GM19468 (cell line): ENCODE data around the gene TTLL8.

Experiments used
- ATAC-seq: cut with Tn5 transposase; IDR thresholded peaks from one replicate; pipeline ENCODE4 v1.9.1; 2021; ENCODE audit warnings: mild to moderate bottlenecking, moderate library complexity, moderate number of reproducible peaks; ENCODE audit not compliant: unreplicated experiment; ENCODE audit errors: extremely low read depth

Gene TTLL8

DNA sequence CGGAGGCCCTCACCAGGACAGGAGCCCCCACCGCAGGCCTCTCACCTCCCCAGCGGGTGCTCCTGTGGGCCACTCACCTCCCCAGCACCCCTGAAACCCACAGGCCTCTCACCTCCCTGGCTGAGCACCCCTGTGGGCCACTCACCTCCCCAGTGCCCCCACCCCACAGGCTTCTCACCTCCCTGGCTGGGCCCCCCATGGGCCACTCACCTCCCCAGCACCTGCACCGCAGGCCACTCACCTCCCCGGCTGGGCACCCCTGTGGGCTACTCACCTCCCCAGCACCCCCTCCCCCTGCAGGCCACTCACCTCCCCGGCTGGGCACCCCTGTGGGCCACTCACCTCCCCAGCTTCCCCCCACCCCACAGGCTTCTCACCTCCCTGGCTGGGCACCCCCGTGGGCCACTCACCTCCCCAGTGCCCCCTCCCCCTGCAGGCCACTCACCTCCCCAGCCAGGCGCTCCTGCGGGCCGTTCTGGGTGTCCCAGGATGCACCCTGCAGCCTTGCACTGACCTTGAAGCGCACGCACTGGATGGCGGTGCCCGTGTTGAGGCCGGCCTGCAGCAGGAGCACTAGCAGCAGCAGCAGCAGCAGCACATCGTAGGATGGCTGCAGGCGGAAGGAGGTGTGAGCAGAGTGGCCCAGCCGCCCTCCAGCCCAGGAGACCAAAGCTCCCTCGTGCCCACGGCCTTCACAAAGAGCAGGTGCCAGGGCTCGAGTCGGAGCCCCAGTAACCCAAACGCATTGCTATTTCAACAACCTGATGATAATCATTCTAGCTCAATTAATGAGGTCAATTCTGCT lies 5.7 kb upstream of the TTLL8 start:
- no peak for ATAC-seq

DNA sequence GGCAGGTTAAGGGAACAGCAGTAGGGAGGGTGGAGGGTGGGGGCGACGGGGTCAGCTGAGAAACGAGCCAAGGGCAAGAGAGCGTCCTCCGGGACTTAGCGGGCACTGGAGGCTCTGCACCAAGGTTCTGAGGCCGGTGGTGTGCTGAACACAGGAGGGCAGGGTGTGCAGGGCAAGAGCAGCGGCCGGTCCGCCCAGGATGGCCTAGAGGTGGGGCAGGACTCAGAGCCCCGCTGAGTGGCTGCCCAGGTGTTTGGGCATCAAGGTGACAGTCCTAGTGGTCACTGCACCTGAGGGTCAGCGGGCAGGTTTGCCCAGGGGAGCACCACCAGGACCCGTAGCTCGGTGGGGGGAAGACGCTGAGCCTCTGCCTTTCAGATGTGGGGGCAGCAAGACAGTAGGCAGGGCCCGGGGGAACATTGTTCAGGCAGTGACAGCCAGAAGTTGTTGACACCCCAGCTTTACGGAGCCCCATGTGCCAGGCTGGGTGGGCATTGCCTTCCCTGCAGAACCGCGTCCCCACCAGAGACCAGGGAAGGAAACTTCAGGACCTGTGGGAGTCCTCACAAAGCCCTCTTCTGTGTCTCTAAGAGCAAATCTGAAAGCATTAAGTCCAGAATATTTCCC lies 4.5 kb upstream of the TTLL8 start:
- ATAC-seq = no peak

- ATAC-seq = no peak
Observed at GRCh38 chr22:50061824-50062355, 3.8 kb upstream of the TTLL8 start.

DNA sequence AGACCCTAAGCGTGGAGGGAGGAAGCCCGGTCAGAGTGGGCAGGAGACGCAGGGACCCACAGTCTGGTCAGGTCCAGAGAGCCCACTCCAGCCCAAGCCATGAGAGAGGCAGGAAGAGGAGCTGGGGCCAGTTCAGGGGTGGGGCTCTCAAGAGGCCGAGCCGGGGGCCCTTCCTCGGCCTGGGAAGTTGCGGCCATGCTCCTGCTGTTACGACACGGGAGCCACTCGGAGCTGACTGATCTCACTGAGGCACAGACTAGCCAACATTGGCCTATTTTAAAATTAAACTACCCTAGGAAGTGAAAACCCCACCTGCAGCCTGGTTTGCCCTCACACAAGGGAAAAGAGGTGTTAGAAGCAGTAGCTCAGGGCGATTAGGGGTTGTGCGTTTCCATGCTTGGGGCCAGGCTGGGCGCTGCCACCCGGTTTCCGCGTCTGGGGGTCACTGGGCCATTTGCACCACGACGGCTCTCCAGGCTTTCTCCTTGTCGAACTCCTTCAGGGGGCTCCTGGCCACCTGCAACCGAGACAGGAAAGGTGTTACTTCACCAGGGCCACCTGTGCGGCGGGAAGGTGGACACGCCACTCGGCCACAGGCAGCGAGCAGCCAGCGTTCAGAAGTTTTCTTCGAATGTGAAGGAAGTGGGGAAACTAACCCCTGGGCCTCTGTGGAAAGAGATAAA lies 3.2 kb upstream of the TTLL8 start:
- no peak for ATAC-seq

- no peak for ATAC-seq
Observed at GRCh38 chr22:50060441-50061140, 2.5 kb upstream of the TTLL8 start.

DNA sequence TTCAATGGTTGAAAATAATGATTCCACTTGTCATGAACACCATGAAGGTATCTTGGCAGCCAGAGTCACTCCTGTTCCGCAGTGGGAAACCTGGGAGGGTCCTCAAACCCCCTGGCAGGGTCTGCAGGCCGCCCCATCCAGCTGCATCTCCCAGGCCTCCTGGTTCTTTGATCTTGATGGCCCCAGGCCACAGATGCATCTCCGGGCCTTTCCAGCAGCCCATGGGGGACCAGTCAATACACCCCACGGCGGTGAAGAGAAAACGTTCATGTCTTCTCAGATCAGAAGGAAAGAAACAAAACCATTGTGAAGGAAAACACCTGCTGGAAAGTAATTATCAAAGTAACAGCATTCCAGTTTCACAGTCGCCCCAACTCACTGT lies 1.8 kb upstream of the TTLL8 start:
- ATAC-seq = no peak

- ATAC-seq = no peak
Observed at GRCh38 chr22:50058906-50059880, 1.1 kb upstream of the TTLL8 start.

GRCh38 chr22:50057278-50058060 lies 629 bp downstream of the TTLL8 start:
- no peak for ATAC-seq

GRCh38 chr22:50056214-50056972 lies 1.7 kb downstream of the TTLL8 start:
- no peak for ATAC-seq

DNA sequence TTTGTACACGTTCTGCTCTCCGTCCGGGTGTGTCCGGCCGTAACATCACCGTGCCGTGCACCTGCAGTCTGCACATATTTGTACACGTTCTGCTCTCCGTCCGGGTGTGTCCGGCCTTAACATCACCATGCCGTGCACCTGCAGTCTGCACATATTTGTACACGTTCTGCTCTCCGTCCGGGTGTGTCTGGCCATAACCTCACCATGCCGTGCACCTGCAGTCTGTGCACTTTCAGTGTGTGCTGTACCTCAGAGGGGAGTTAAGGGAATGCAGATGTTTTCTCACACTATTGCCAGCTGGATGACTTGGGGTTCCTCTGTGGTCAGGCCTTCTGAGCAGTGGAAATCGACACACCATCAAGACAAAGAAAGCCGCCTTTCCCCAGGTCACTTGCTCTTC lies 4.2 kb downstream of the TTLL8 start:
- no peak for ATAC-seq

DNA sequence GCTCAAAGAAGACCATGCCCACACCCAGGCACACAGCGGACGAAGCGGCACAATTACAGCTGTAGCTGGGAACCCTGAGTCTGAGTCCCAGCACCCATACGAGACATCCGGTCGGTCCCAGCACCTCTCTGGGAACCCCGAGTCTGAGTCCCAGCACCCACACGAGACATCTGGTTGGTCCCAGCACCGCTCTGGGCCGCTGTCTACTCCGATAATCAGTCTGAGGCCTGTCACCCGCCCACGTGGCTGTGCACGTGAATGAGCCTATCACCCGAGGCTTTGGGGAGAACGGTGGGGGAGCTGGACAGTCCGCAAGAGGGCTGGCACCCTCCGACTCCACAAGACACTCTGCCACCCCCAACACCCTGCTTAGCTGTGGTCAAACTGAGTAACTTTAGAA lies 6.2 kb downstream of the TTLL8 start:
- ATAC-seq = no peak

- ATAC-seq = no peak
Observed at GRCh38 chr22:50049299-50050195, 8.6 kb downstream of the TTLL8 start.

- no peak for ATAC-seq
Observed at GRCh38 chr22:50048836-50049235, 9.3 kb downstream of the TTLL8 start.

GRCh38 chr22:50048061-50048765 lies 9.9 kb downstream of the TTLL8 start:
- no peak for ATAC-seq

DNA sequence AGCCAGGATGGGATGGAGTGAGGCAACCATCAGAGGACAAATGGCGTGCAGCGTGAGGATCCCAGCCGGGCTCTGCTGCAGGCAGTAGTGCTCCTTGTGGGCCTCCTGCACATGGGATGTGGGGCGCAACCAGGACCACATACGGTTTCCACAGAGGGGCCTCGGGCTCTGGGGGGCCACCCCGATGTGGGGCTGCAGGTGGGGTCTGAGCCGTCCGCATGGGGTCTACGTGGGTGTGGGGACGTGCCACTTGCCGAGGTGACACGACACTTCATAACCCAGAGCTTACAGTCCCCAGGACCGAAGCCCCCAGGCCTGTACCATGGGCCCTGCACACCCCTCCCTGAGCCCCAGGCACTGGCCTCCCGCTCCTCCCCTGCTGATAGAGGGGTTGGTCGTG lies 10.8 kb downstream of the TTLL8 start:
- ATAC-seq = no peak

GRCh38 chr22:50046481-50047245 lies 11.4 kb downstream of the TTLL8 start:
- ATAC-seq = no peak
